SK-N-MC (cell line): ENCODE data around the gene CYP24A1.

Source experiments
- EZH2 ChIP-seq: fragments of 200-600 bp; sonication (generic); IDR thresholded peaks from one replicate; pipeline ENCODE4 v1.6.1; 2017; ENCODE audit warnings: antibody characterized with exemption
- FOXP2 ChIP-seq: optimal IDR thresholded peaks from 2 replicates; pipeline ENCODE3; 2011; ENCODE audit warnings: mild to moderate bottlenecking, moderate library complexity; ENCODE audit not compliant: insufficient read depth; ENCODE audit errors: extremely low read length, control extremely low read depth
- POLR2AphosphoS5 ChIP-seq: IDR thresholded peaks from 2 replicates; pipeline ENCODE4 v1.6.1; 2012; ENCODE audit warnings: mild to moderate bottlenecking, low read depth, low read length, borderline replicate concordance

DNA sequence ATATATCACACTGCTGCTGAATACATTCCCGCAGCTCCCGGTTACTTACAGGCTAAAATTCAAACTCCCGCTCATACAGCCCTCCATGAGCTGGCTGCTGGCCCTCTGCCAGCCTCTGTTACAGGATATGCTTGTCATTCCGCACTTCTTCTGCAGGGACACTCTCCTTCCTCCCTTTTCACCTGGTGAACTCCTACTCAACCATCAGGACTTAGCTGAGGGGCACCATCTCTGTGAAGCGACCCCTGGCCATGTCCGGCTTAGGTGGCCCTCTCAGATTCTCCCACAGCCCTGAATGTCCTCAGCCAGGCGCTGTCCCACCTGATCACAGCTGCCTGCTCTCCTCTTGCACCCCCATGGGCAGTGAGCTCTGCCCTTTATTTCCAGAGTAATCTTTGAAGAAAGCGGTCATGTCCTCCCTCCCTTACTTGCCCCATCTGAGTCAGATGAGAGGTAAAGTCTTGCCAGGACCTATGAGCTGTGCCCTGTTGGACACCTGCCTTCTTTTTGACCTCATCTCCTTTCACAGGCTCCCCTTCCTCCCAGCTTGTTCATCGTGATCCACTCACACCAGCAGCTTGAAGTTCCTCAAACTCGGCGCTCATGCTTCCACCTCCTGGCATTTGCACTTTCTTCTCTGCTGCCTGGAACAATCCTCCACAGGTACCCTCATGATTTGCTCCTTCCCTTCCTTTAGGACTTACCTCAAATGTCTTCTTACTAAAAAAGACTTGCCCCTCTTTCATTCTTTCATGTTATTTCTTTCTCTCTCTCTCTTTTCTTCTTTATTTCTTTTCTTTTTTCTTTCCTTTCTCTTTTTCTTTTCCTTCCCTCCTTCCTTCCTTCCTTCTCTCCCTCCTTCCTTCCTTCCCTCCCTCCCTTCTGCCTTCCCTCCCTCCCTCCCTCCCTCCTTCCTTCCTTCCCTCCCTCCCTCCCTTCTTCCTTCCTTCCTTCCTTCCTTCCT lies 5.6 kb downstream of the CYP24A1 start:
- TF ChIP-seq EZH2: no peak
- no peak for TF ChIP-seq POLR2AphosphoS5
- no peak for TF ChIP-seq FOXP2
